Epidermal melanocyte (primary cell): Measurements from ENCODE around the gene ADAM19.

Experiments
- DNase-seq: peaks from one replicate; pipeline ENCODE4 v3.0.0; 2011; ENCODE audit warnings: low spot score; ENCODE audit not compliant: insufficient read length

Gene ADAM19

DNA sequence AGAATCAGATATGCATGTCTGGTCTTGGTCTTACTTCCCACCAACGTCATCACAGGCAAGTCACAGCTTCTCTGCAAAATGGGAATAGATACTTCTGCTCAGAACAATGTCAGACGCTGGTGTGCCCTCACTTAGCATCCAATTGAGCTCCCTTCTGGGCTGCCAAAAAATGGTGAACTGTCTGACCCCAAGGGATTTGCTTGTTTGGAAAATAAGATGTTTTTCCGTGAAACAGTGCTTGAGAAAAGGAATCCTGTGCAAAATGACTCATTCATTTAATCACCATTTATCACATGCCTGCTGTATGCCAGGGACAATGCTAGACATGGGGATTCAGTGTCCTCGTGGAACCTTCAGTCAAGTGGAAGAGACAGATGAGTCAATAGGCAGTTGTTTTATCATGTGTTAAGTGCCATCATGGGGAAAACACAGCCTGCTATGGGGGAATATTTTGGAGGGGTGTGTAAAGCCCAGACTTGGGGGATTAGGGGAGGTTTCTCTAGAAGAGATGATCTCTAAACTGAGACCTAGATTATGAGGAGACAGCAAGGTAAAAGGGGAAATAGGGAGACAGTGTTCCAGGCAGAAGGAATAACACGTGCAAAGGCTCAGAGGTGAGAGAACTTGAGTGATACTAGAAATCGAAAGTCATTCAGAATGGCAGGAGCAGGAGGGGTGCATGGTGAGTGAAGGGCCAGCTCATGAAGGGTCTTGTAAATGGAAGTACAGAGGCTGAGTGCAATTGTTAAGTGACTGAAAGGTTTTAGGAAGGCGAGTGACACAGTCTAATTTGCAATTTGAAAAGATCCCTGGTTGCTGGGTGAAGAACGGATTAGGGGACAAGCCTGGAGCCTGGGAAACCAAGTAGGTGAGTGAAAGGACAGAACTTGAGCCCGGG, 111.7 kb downstream of the ADAM19 start:
- no peak for DNase-seq

DNA sequence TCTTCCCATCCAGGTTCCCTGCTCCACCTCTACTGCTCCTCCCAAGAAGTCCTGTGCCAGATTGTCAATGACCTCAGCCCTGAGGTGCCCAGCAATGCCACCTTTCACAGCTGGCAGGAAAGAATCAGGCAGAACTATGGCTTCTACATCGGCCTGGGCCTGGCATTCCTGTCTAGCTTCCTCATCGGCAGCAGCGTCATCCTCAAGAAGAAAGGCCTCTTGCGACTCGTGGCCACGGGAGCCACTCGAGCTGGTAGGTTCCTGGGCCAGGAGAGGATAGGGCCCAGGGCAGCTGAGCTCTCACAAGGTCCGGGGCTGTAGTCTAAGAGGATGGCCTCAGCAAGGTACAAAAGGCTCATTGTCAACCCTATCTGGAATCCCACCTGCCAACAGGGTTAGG, 112.5 kb downstream of the ADAM19 start:
- no peak for DNase-seq

DNA sequence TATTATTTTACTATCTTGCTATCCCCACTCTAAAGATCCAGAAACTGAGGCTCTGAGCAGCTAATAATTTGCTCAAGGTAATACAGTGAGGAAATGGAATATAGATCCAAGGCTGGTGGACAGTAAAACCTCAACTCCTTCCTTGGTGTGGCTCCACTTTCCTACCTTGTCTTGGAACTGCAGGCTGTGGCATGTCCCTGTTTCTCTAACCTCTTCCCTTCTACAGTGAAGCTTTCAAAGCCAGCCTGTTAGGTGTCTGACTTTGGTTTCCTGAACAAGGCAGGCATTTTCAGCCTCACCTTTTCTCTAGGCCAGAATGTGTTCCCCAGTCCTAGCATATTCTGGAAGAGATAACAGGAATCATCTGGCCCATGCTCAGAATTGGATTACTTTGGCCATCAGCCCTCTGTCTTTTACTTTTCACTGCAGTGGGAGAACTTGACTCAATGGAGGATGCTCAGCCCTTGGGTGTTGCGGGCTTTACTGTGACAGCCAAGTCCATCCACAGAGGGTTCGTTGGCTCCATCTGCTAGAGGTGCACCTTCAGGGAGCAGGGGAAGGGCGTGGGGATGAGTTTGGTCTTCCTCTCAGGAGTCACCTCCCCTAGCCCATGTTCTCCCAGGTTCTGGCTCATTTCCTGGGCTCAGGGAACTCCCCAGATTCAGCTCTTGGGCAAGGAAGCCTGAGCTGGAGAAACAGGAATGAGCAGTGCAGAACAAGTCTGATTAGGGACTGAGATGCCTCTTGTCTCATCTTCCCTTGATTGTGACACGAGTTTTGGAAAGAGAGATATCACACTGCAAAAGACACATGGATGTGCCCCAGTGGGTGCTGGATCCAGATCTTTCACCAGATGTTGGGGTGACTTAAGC, 114.4 kb downstream of the ADAM19 start:
- no peak for DNase-seq

DNA sequence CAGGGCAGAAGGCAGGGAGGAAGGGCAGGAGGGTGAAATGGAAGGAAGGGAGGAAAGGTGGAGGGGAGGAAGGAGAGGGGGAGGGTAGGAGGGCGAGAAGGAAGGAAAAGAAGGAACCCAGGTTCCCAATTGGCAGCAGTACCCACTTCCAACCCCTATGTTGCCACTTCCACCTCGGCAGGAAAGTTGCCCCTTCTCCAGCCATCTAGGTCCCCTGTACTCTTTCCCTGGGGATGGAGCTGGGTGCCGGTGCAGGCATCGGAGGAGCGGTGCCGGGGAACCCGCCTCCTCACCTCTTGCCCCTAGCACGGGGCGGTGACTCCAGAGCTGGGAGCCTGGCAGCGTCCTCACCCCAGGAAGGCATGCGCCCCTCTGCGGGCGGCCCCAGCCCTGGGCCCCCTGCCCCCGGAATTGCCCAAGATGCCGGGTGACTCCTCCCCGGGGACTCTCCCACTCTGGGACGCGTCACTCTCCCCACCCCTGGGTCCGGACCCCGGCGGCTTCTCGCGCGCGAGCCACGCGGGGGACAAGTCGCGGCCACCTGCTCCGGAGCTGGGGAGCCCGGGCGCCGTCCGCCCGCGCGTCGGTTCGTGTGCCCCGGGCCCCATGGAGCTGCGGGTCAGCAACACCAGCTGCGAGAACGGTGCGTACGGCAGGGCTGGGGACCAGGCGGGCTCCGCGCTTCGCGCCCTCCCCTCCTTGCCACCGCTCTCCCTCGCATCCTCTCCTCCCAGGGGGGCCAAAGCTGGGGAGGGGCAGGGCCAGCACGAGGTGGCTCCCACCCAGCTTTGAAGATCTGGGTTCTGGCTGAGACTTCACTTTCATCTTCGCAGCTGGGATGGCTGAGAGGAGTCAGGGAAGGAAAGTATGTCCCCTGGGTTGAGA, 115.6 kb downstream of the ADAM19 start, which contains the start of gene NIPAL4:
Gene NIPAL4, plus strand, starts transcription at position 499 of the 885 bp plus-strand sequence. Its CDS starts 108 bp downstream, at position 607.
- DNase-seq = no peak

DNA sequence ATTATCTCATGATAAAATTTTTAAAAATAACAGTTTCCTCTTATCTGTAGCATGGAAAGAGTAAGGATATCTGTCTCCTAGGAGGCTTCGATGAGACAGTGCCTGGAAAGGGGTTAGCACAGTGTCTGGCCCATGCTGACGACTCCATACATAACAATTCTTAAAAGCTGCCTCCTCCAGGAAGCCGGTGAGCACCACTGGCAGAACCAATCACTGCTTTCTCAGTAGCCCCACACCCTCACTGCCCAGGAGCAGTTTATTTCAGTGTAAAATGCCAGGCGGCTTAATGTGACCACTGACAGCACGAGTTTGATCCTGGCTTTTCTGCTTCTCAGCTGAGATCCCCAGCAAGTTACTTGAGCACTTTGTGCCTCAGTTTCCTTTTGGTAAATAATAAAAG, 116.7 kb downstream of the ADAM19 start:
- DNase-seq = no peak

DNA sequence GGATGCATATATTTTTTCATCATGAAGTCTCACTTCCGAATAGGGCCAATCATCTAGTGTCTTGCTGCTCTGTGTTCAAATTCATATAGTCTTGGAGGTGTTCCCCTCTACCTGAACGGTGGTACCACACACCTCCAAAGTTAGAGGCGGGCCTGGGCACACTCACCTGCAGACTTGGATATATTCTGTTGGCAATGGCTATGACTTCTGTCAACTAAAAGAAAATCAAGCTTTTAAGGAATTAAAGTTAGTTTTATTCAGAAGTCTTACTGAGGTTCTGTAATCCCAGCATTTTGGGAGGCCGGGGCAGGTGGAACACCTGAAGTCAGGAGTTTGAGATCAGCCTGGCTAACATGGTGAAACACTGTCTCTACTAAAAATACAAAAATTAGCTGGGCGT, 118.2 kb downstream of the ADAM19 start:
- DNase-seq = no peak

DNA sequence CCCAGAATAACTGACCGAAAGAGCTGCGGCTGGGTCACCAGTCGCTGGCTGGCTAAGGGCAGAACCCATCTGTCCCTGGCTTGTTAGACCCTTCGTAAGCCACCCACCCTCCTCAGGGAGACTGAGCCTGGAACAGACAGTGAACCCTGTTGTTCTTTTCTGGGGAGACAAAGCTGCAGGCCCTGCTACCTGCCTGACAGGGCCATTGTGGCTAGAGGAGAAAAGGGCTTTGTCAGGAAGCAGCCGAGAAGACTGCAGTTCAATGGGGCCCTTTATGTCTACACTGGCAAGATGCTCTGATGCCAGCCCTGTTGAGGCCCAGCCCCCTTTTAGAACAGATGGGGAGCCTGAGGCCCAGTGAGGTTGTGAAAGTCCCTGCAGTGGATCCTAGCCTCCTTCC, 119.3 kb downstream of the ADAM19 start:
- DNase-seq = no peak

DNA sequence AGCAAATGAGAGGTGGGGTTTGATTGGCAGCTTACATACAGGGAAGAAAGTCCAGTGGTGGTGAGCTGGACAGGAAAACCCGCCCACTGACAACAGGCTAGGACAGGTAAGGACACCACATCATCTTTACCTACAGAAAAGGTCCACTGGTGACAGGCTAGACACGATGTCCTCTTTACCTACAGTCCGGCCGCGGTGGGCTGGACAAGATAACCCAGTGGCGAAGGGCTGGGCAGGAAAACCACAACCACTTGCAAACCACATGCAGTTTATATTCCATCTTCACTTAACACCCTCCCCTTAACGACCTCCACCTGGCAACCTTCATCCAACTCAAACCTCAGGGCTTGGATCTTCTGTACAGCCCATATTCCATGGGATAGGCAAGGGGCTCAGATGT, 120.5 kb downstream of the ADAM19 start:
- DNase-seq = no peak

DNA sequence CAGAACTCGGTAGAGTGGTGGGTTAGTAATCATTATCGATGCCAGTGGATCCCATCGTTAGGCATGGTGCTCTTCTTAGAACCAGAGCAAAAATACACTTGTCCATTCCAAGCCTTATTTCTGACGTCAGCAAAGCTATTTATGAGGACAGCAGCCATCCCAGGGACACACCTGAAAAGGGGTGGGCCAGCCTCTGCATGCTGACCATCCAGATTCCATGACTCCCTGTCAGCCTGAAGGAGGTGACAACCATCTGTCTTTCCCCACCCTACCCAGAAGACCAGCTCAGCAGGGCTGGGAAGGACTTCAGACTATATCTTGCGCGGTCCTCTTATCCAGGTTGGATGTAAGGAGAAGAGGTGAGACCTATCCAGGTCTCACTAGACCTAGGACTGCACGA, 121.3 kb downstream of the ADAM19 start:
- DNase-seq = no peak

DNA sequence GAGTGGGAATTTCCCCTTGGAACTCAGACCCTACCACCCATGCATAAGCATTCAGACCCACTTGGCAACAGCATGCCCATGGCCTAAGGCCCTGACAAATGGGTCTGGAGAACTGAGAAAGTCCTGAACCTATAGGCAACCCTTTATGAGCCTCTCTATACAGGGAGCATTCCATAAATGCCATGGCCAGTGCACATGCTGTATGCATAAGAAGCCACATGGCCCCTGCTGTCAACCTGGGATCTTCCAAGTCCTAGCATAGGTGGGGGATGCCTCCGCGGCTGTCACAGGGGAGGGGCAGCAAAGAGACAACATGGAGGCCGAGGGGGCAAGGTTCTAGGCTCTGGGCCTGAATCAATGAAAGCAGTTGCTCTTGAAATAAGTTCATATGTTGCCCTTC, 123.8 kb downstream of the ADAM19 start:
- no peak for DNase-seq

DNA sequence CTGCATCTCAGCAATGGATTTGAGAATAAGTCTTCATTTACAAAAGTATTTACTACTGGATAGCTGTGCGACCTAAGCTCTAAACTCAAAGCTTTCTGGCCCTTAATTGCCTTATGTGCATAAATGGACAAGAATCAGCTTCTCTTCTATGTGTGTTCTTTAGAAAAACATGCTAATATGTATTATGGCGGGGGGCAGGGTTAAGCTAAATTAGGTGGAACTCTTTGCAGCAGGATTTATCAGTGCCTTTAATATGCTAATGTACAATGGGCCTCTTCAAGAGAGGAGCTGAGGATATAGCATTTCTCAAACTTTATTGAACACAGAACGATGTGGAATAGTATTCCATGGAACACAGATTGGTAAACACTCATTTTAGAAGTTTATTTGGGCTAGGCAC, 125.6 kb downstream of the ADAM19 start:
- DNase-seq = no peak

DNA sequence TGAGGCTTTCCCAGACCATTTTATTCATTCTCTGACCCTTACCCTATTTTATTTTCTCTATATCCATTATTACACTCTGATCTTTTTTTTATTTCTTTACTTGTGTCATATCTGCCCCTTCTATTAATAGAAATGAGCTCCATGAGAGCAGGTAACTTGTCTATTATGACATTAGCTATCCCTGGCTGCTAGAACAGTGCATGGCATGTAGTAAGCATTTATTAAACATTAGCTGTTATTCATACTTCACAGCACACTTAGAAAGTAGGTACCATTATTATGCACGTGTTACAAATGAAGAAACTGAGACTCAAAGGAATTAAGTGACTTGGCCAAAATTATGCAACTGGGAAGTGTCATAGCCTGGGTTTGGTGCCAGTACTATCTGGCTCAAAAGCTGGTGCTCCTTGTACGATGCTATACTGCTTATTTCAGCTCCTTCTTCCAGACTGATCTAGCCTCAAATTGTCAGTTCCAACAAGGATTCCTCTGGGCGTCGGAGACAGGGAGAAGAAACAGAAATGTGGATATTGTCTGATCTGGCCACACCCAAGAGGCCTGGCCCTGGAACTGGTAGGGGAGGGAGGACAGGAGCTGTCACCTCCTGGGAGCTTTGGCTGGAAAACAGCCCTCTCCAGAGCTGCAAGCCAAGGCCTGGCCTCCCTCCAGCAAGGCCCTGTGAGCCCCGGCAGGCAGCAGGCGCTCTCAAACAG, 126.4 kb downstream of the ADAM19 start:
- no peak for DNase-seq

DNA sequence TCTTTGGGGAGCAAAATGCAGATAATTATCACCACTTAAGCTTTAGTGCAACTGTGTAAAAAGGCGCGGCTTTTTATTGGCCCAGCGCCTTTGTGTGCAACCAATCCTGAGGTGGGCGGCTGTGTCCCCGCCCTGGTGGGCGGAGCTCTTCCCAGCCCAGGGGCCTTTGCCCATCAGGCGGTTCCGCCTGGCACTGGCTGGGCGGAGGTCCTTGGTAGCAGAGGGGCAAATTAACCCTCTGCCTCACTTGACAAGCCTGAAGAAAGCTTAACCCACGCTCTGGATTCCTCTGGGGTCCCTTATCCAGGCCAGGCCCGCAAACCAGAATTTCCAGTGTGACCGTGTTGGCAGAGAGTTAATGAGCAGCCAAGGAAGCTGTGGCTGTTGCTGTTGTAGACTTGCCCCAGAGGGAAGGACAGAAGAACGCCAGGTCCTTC, 128.4 kb downstream of the ADAM19 start:
- DNase-seq = no peak

DNA sequence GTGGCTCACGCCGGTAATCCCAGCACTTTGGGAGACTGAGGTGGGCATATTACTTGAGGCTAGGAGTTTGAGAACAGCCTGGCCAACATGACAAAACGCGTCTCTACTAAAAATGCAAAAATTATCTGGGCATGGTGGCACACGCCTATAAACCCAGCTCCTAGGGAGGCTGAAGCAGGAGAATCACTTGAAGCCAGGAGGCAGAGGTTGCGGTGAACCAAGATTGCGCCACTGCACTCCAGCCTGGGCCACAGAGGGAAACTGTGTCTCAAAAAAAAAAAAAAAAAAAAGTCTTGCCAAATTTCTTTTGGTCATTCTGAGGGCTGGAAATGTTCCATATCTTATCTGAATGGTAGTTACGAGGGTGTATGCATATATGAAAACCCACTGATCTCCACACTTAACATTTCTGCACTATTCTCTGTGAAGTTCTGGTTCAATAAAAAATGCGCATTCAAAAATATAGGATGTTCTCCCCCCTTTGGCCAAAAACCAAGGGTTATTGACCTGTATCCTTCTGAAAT, 129.1 kb downstream of the ADAM19 start:
- DNase-seq = no peak

DNA sequence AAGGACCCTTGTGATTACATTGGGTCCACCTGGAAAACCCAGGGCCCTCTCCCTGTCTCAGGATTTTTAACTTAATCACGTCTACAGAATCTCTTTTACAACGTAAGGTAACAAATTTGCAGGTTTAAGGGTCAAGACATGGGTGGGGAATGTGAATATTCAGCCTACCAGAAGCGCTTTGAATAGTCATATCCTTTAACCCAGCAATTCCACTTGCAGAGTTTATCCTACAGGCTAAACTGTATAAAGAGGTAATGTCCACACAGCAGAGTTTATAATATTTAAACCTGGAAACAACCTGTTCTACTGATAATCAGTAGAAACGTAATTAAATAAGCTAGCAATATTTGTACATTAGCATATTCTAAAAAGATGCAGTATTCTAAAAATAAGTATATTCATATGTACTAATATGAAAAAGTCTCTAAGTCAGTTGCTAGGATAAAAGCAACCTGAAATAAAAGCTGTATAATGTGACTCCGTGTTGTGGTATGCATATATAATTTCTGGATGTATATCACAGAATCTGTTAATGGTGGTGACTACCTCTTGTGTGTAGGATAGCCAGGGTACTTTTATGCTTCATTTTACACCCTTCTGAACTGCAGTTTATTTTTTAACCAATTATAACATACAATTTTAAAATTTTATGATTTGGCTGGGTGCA, 129.7 kb downstream of the ADAM19 start:
- no peak for DNase-seq

DNA sequence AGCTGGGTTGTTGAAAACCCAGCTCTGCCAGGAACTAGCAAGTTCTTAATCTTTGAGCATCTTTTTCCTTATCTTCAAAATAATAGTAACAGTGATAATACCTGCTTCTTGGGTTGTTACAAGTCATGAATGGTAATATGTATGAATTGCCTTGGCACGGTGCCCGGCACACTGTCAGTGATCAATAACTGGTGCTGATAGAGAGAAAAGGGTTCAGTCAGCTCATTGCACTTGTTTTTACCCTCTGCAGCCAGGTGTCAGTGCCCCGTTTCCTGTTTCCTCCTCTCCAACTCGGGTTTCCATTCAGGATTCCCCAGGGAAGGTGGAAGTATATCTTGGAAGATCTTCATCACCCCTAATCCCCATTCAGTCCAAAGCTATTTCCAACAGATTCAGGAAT, 131.4 kb downstream of the ADAM19 start:
- no peak for DNase-seq

DNA sequence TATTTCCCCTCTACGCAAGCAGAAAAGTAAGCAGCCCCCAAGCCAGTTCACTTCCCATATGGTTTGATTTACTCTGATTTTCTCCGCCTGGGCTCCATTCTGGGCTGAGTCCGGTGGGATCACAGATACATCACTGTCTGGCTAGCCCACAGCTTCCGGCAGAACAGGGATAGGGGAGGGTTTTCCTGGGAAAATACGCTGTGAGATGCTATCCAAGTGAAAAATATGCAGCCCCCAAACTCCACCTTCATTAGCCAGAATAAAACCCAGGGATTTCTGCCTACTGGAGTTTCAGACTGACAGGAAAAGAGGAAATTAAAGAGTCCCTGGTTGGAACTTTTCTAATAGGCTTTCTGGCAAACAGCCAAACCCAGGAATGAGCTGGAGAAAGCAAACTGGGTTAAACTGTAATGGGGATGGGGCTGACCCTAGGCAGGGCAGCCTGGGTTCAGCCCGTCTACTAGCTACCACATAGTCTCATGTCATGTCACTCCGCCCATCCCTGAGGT, 132.5 kb downstream of the ADAM19 start:
- DNase-seq = no peak

DNA sequence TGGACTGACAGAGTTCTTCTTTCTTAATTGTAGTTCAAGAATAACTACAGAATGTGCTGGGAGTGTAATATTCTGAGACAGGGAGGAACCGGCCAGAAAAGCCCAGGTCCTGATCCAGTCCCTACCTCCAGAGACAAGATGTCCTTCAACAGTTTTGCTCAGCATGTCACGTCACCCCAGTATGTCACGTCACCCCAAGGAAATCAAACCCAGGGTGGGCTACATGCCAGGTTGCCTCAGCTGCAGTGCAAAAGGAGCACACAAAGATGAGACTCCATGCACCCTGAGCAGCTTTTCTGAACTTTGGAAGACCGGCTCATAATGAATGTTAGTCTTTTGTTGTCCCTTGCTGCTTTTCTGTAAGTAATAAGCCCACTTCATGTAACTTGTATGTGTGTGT, 141.5 kb downstream of the ADAM19 start:
- no peak for DNase-seq

DNA sequence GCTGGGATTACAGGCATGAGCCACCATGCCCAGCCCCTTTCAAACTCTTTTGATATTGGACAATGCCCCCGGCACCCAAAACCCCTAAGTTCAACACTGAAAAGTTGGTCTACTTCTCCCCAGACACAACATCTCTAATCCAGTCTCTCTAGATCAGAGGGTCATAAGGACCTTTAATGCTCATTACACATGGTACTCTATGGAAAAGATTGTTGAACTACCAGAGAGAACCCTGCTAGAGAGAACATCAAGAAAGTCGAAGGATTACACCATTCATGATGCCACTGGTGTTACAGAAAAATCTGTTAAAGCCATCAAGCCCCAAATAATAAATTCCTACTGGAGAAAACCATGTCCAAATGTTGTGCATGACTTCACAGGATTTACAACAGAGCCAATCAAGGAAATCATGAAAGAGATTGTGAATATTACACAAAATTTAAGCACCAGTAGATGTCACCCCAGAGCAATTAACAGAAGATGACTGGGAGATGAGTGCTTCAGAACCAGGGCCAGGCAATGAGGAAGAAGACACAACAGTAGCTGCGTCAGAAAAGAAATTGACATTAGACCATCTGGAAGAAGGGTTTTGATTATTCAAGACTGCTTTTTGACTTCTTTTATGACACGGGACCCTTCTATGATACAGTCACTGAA, 143.9 kb downstream of the ADAM19 start:
- DNase-seq = no peak
